ENCODE measurements around the gene CDCA7.

The CDCA7 gene

DNA sequence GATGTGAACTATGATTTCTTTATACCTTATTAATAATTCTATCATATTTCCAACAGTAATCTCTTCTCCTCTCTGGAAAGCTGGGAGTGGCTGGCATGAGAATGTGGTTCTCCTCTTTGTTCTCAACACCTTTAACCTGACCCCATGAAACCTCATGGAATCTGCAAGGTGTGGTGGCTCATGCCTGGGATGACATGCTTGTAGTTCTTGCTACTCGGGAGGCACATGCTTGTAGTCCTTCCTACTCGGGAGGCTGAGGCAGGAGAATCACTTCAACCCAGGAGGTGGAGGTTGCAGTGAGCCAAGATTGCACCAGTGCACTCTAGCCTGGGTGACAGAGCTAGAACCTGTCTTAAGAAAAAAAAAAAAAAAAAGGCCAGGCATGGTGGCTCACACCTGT lies 10.8 kb upstream of the CDCA7 start:
- H3K9ac ChIP-seq (ENCODE audit: low read depth in 1 of 2, low read length in 2 of 2) = no peak overlapping the region
- H3K27ac ChIP-seq (ENCODE audit: low read depth, low read length) = no peak overlapping the region
- H3K9me3 ChIP-seq (ENCODE audit: control insufficient read depth in 1 of 2, low read length in 2 of 2) = peaks cover 9 to 11% of the 10 kb centered on the region in 2 donors
- no peaks in the 10 kb centered on the region for H3K27me3 ChIP-seq (ENCODE audit: control insufficient read depth in 1 of 2, insufficient read depth in 2 of 2, low read length in 2 of 2)
- no peak overlapping the region for H3K4me3 ChIP-seq (ENCODE audit: low read depth in 1 of 2, low read length in 2 of 2)
- H3K4me1 ChIP-seq (ENCODE audit: control insufficient read depth in 1 of 2, insufficient read depth in 2 of 2, low read length in 2 of 2) = no peaks in the 10 kb centered on the region
- no peaks in the 10 kb centered on the region for H3K36me3 ChIP-seq (ENCODE audit: control insufficient read depth in 1 of 2, insufficient read depth in 2 of 2, low read length in 2 of 2)

DNA sequence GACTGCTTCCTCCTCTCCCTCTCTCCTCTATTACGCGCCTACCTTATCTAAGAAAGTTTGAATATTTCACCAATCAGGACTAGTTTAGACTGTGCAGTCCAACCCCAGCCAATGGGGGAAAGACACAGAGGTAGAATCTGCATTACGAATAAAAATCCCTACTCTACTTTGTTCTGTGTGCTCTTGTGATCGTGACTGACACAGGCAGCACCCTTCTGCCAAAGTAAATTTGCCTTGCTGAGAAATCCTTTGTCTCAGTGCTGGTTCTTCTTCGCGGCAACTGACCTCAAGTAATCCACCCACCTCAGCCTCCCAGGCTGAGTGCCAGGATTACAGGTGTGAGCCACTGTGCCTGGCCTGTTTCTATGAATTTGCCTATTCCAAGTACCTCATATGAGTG lies 8.6 kb upstream of the CDCA7 start:
- Histone ChIP-seq H3K36me3 (ENCODE audit: control insufficient read depth in 1 of 2, insufficient read depth in 2 of 2, low read length in 2 of 2) (no peaks in the 10 kb centered on the region), H3K4me1 (ENCODE audit: control insufficient read depth in 1 of 2, insufficient read depth in 2 of 2, low read length in 2 of 2) (no peaks in the 10 kb centered on the region), H3K9ac (ENCODE audit: low read depth in 1 of 2, low read length in 2 of 2) (no peak overlapping the region), H3K9me3 (ENCODE audit: control insufficient read depth in 1 of 2, low read length in 2 of 2) (peaks cover 9 to 11% of the 10 kb centered on the region in 2 donors), H3K27ac (ENCODE audit: low read depth, low read length) (no peak overlapping the region), H3K4me3 (ENCODE audit: low read depth in 1 of 2, low read length in 2 of 2) (no peak overlapping the region), H3K27me3 (ENCODE audit: control insufficient read depth in 1 of 2, insufficient read depth in 2 of 2, low read length in 2 of 2) (no peaks in the 10 kb centered on the region)

DNA sequence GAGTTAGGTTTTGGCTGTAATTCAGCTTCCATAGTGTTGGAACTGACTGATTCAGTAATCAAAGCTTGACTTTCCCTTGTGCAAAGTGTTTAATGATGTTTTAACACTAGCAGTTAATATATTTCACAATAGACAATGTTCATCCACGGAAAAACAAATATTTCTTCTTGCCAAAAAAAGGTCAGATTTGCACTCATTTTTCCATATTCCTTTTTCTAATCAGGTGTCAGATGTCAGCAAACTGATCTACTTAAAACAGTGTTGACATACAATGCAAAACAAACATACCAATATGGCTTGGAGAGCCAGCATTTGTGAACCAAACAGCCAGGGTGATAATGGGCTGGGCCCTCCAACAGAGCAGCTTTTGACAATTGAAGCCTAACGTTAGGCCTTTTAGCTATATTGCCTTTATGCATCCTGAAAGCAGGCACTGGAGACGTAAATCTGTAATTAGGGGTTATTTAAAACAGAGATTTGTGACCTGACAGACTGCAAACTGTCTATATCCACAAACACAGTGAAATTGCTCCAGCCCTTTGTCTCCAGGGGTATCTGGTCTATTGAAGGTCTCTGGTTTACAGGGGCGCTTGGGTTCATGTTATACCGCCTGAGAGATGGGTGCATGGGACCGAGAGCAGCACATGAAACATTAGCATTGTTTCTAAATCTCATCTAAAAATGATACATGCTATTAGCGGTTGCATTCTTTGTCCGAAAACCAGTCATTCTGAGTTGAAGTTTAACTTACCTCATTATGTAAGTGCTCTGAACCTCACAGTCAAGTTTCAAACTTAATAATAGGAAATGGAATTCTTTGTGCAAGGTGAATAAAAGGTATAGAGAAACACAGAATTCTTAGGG lies 7.1 kb upstream of the CDCA7 start:
- H3K27me3 ChIP-seq (ENCODE audit: control insufficient read depth in 1 of 2, insufficient read depth in 2 of 2, low read length in 2 of 2) = peaks cover 0 to 4% of the 10 kb centered on the region in 2 donors
- H3K36me3 ChIP-seq (ENCODE audit: control insufficient read depth in 1 of 2, insufficient read depth in 2 of 2, low read length in 2 of 2) = no peaks in the 10 kb centered on the region
- no peak overlapping the region for H3K27ac ChIP-seq (ENCODE audit: low read depth, low read length)
- no peak overlapping the region for H3K4me3 ChIP-seq (ENCODE audit: low read depth in 1 of 2, low read length in 2 of 2)
- peaks cover 3 to 4% of the 10 kb centered on the region in 2 donors for H3K4me1 ChIP-seq (ENCODE audit: control insufficient read depth in 1 of 2, insufficient read depth in 2 of 2, low read length in 2 of 2)
- H3K9ac ChIP-seq (ENCODE audit: low read depth in 1 of 2, low read length in 2 of 2) = no peak overlapping the region
- H3K9me3 ChIP-seq (ENCODE audit: control insufficient read depth in 1 of 2, low read length in 2 of 2) = peaks cover 9 to 11% of the 10 kb centered on the region in 2 donors

- H3K9me3 ChIP-seq (ENCODE audit: control insufficient read depth in 1 of 2, low read length in 2 of 2) = peaks cover 9 to 11% of the 10 kb centered on the region in 2 donors
- no peak overlapping the region for H3K4me3 ChIP-seq (ENCODE audit: low read depth in 1 of 2, low read length in 2 of 2)
- H3K27ac ChIP-seq (ENCODE audit: low read depth, low read length) = no peak overlapping the region
- peaks cover 3 to 5% of the 10 kb centered on the region in 2 donors for H3K4me1 ChIP-seq (ENCODE audit: control insufficient read depth in 1 of 2, insufficient read depth in 2 of 2, low read length in 2 of 2)
- no peaks in the 10 kb centered on the region for H3K36me3 ChIP-seq (ENCODE audit: control insufficient read depth in 1 of 2, insufficient read depth in 2 of 2, low read length in 2 of 2)
- no peak overlapping the region for H3K9ac ChIP-seq (ENCODE audit: low read depth in 1 of 2, low read length in 2 of 2)
- H3K27me3 ChIP-seq (ENCODE audit: control insufficient read depth in 1 of 2, insufficient read depth in 2 of 2, low read length in 2 of 2) = peaks cover 8 to 11% of the 10 kb centered on the region in 2 donors
These were observed 5.4 kb upstream of the CDCA7 start for GRCh38 chr2:173349287-173349686.

DNA sequence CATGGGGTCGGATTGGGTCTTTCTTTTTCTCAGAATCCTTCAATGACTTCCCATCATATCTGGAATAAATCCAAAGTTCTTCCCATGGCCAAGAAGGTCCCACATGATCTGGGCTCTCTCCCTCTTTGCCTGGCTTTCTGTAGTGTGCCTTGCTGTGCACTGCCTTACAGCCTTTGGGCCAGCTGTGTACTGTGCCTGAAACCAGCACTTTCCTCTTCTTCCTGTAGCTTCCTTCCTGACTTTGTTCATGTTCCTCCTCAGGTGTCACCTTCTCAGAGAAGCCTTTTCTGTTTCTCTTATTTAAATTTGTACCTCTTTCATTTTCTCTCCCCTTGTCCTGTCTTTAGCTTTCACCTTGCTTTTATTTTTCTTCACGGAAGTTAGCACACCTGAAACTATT lies 4.3 kb upstream of the CDCA7 start:
- Histone ChIP-seq H3K27me3 (ENCODE audit: control insufficient read depth in 1 of 2, insufficient read depth in 2 of 2, low read length in 2 of 2) (peaks cover 9 to 11% of the 10 kb centered on the region in 2 donors), H3K4me1 (ENCODE audit: control insufficient read depth in 1 of 2, insufficient read depth in 2 of 2, low read length in 2 of 2) (peaks cover 5 to 7% of the 10 kb centered on the region in 2 donors), H3K36me3 (ENCODE audit: control insufficient read depth in 1 of 2, insufficient read depth in 2 of 2, low read length in 2 of 2) (no peaks in the 10 kb centered on the region), H3K27ac (ENCODE audit: low read depth, low read length) (no peak overlapping the region), H3K4me3 (ENCODE audit: low read depth in 1 of 2, low read length in 2 of 2) (no peak overlapping the region), H3K9ac (ENCODE audit: low read depth in 1 of 2, low read length in 2 of 2) (no peak overlapping the region), H3K9me3 (ENCODE audit: control insufficient read depth in 1 of 2, low read length in 2 of 2) (peaks cover 9 to 11% of the 10 kb centered on the region in 2 donors)

DNA sequence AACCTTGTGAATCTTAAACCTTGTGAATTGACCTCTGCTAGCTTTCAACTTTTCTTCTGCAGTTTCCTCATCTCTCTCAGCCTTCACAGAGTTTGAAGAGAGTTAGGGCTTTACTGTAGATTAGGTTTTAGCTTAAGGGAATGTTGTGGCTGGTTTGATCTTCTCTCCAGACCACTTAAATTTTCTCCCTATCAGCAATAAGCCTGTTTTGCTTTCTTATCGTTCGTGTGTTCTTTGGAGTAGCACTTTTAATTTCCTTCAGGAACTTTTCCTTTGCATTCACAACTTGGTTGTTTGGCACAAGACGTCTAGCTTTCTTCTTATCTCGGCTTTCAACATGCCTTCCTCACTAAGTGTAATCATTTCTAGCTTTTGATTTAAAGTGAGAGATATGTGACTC lies 2.8 kb upstream of the CDCA7 start:
- peaks cover 0 to under 1% of the 10 kb centered on the region in 2 donors for H3K9me3 ChIP-seq (ENCODE audit: control insufficient read depth in 1 of 2, low read length in 2 of 2)
- H3K27ac ChIP-seq (ENCODE audit: low read depth, low read length) = no peak overlapping the region
- peaks cover 11 to 20% of the 10 kb centered on the region in 2 donors for H3K27me3 ChIP-seq (ENCODE audit: control insufficient read depth in 1 of 2, insufficient read depth in 2 of 2, low read length in 2 of 2)
- H3K9ac ChIP-seq (ENCODE audit: low read depth in 1 of 2, low read length in 2 of 2) = no peak overlapping the region
- H3K4me1 ChIP-seq (ENCODE audit: control insufficient read depth in 1 of 2, insufficient read depth in 2 of 2, low read length in 2 of 2) = peaks cover 5 to 16% of the 10 kb centered on the region in 2 donors
- no peak overlapping the region for H3K4me3 ChIP-seq (ENCODE audit: low read depth in 1 of 2, low read length in 2 of 2)
- no peaks in the 10 kb centered on the region for H3K36me3 ChIP-seq (ENCODE audit: control insufficient read depth in 1 of 2, insufficient read depth in 2 of 2, low read length in 2 of 2)

GRCh38 chr2:173353556-173353955 lies 1.1 kb upstream of the CDCA7 start:
- Histone ChIP-seq H3K27me3 (ENCODE audit: control insufficient read depth in 1 of 2, insufficient read depth in 2 of 2, low read length in 2 of 2) (peaks cover 11 to 20% of the 10 kb centered on the region in 2 donors), H3K9ac (ENCODE audit: low read depth in 1 of 2, low read length in 2 of 2) (no peak overlapping the region), H3K4me3 (ENCODE audit: low read depth in 1 of 2, low read length in 2 of 2) (peak overlapping the region in 1 of 2 donors; percentile 75), H3K4me1 (ENCODE audit: control insufficient read depth in 1 of 2, insufficient read depth in 2 of 2, low read length in 2 of 2) (peaks cover 5 to 16% of the 10 kb centered on the region in 2 donors), H3K9me3 (ENCODE audit: control insufficient read depth in 1 of 2, low read length in 2 of 2) (no peaks in the 10 kb centered on the region), H3K36me3 (ENCODE audit: control insufficient read depth in 1 of 2, insufficient read depth in 2 of 2, low read length in 2 of 2) (no peaks in the 10 kb centered on the region), H3K27ac (ENCODE audit: low read depth, low read length) (no peak overlapping the region)

- peaks cover 5 to 16% of the 10 kb centered on the region in 2 donors for H3K4me1 ChIP-seq (ENCODE audit: control insufficient read depth in 1 of 2, insufficient read depth in 2 of 2, low read length in 2 of 2)
- no peaks in the 10 kb centered on the region for H3K9me3 ChIP-seq (ENCODE audit: control insufficient read depth in 1 of 2, low read length in 2 of 2)
- H3K27ac ChIP-seq (ENCODE audit: low read depth, low read length) = no peak overlapping the region
- H3K9ac ChIP-seq (ENCODE audit: low read depth in 1 of 2, low read length in 2 of 2) = peak overlapping the region; percentile 10 to 52
- peaks cover 11 to 20% of the 10 kb centered on the region in 2 donors for H3K27me3 ChIP-seq (ENCODE audit: control insufficient read depth in 1 of 2, insufficient read depth in 2 of 2, low read length in 2 of 2)
- H3K36me3 ChIP-seq (ENCODE audit: control insufficient read depth in 1 of 2, insufficient read depth in 2 of 2, low read length in 2 of 2) = no peaks in the 10 kb centered on the region
- H3K4me3 ChIP-seq (ENCODE audit: low read depth in 1 of 2, low read length in 2 of 2) = peak overlapping the region; percentile 75 to 86
These were observed 545 bp upstream of the CDCA7 start for GRCh38 chr2:173354073-173354581.

GRCh38 chr2:173355132-173355865 lies 627 bp downstream of the CDCA7 start:
- Histone ChIP-seq H3K9me3 (ENCODE audit: control insufficient read depth in 1 of 2, low read length in 2 of 2) (no peaks in the 10 kb centered on the region), H3K4me3 (ENCODE audit: low read depth in 1 of 2, low read length in 2 of 2) (peak overlapping the region; percentile 75 to 86), H3K27me3 (ENCODE audit: control insufficient read depth in 1 of 2, insufficient read depth in 2 of 2, low read length in 2 of 2) (peaks cover 11 to 20% of the 10 kb centered on the region in 2 donors), H3K36me3 (ENCODE audit: control insufficient read depth in 1 of 2, insufficient read depth in 2 of 2, low read length in 2 of 2) (no peaks in the 10 kb centered on the region), H3K4me1 (ENCODE audit: control insufficient read depth in 1 of 2, insufficient read depth in 2 of 2, low read length in 2 of 2) (peaks cover 8 to 20% of the 10 kb centered on the region in 2 donors), H3K9ac (ENCODE audit: low read depth in 1 of 2, low read length in 2 of 2) (peak overlapping the region; percentile 20 to 64), H3K27ac (ENCODE audit: low read depth, low read length) (peak overlapping the region; percentile 15)

Data from duodenal mucosa (tissue), 2 donors.